AG04450 (cell line): ENCODE results near the gene GNB1L. TPM values are rescaled to one million over a fixed set of nuclear protein-coding genes. Genes with fewer than 3 reads are reported as not detected.

ENCODE experiments used
- CTCF ChIA-PET: fragments of 300-600, 350-600 bp; formaldehyde crosslinking; extraction: SDS; loops from one replicate; lab custom pipeline; 2022; ENCODE audit warnings: antibody characterized with exemption, inconsistent platforms; lab: Charles Lee
- POLR2A ChIA-PET: fragments of 350-600 bp; formaldehyde crosslinking; extraction: SDS; loops from one replicate; lab custom pipeline; 2021; ENCODE audit warnings: antibody characterized with exemption, inconsistent platforms; lab: Yijun Ruan, JAX
- DNase-seq: peaks from one replicate; pipeline ENCODE4 v3.0.0-alpha.2; 2011; ENCODE audit warnings: low read depth, low spot score
- H3K27ac ChIP-seq: one replicate; pipeline ENCODE4 v1.5.1; 2012; ENCODE audit warnings: low read depth, low read length, control low read depth
- H3K27me3 ChIP-seq: one replicate; pipeline ENCODE4 v1.6.0; 2012; ENCODE audit warnings: low read length; ENCODE audit not compliant: control insufficient read depth, insufficient read depth
- H3K4me3 ChIP-seq: 2 replicates; pipeline ENCODE4 v1.5.1; 2011; ENCODE audit warnings: mild to moderate bottlenecking, low read depth, low read length, control low read depth
- H3K9me3 ChIP-seq: 2 replicates; pipeline ENCODE4 v1.5.1; 2012; ENCODE audit warnings: low read length; ENCODE audit not compliant: control insufficient read depth, insufficient read depth
- polyA plus RNA-seq: library from polyadenylated mRNA; depleted of rRNA; stranded (reverse); fragments of >200 nt; gene quantifications from 2 replicates; pipeline ENCODE4 v1.2.3, GENCODE V29; 2011
- TF ChIP-seq, protein P1 (sequence below): IDR thresholded peaks from 2 replicates; pipeline ENCODE4 v1.5.1; 2011; ENCODE audit warnings: low read depth, low read length, control low read depth, inconsistent platforms

The GNB1L gene
- polyA plus RNA-seq, 1 experiment: 1.3 TPM

DNA sequence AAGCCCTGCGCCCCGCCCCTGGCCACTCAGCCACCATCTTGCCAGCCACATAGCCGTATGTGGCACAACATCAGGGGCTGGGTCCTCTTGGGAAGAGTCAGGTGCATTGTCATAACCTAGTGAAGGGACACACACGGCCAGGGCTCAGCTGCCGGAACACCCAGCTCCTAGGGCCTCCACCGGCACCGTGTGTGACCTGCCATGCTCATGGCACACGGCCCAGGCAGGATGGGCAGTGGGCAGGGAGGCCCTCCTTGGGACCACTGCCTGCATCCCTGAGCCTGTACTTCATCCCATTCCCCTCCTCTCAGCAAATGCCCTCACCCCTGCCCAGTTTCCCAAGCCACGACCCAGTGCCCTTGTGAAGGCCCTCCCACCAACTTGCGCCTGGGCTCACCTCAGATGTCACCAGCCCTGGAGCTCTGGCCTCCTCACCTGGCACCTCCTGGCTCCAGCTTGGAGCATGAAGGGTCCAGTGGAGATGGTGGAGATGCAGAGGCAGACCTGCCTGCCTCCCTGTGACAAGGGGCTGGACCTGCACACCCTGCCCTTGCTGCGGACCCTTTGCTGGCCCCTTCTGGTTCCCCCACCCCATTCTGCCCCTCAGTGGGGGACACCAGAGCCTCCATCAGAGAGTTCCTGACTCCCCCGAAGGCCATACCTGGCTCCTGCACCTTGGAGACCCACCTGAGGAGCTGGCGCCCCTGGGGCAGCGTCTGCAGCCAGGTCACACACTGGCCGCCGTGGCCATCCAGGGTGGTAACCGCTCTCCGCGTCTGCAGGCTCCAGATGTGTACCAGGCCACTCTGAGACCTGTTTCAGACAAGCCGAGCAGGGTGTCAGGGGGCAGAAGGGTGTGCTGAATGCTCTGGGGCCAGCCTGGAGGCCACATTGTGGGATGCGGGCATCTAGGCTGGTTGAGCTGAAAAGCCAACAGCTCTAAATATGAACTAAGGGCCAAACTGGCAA, 34.5 kb downstream of the GNB1L start:
- Histone ChIP-seq H3K4me3 (no peak overlapping the region), H3K27me3 (no peaks in the 10 kb centered on the region), H3K9me3 (no peaks in the 10 kb centered on the region; the same call in 1 of the 2 replicates), H3K27ac (no peak overlapping the region)
- no peak for DNase-seq
- TF ChIP-seq, protein P1, sequence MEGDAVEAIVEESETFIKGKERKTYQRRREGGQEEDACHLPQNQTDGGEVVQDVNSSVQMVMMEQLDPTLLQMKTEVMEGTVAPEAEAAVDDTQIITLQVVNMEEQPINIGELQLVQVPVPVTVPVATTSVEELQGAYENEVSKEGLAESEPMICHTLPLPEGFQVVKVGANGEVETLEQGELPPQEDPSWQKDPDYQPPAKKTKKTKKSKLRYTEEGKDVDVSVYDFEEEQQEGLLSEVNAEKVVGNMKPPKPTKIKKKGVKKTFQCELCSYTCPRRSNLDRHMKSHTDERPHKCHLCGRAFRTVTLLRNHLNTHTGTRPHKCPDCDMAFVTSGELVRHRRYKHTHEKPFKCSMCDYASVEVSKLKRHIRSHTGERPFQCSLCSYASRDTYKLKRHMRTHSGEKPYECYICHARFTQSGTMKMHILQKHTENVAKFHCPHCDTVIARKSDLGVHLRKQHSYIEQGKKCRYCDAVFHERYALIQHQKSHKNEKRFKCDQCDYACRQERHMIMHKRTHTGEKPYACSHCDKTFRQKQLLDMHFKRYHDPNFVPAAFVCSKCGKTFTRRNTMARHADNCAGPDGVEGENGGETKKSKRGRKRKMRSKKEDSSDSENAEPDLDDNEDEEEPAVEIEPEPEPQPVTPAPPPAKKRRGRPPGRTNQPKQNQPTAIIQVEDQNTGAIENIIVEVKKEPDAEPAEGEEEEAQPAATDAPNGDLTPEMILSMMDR: no peak
- ChIA-PET POLR2A (no interaction called here), CTCF (interaction anchor here (0.7 kb wide), 1 partner anchor 69 kb away, joined by 3 read pairs; no protein-coding TSS in a partner anchor)

DNA sequence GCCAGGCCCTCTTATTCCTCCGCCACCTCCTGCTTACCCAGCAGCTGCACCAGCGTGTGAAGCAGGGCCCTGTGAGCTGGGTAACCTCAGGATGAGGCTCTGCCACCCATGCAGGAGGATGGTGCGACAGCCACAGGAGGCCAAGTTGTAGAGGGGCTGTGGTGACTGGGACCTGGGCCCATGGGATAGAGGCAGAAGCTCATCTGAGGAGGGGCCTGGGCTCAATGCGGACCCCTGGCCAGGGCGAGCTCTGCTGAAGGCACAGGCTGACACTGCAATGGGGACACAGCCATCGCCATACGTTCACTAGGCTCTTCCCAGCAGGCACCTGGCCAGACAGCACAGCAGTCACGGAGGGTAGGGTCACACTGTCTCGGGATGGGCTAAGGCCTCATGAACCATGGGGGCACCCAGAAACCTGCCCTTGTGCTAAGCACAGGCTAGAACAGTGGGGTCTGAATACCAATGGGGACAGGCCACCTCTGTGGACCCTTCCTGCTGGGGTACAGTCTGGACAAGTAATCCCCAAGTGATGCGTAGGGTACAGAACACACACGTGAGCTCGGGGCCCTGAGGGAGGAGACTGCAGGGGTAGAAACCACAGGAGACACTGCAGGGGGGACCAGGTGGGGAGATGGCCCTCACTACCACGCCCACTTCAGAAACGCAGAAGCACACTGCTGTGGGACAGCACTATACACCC, 35.3 kb downstream of the GNB1L start:
- H3K27ac ChIP-seq: no peak overlapping the region
- no peak overlapping the region for H3K4me3 ChIP-seq
- TF ChIP-seq, protein P1: no peak
- H3K9me3 ChIP-seq: no peaks in the 10 kb centered on the region; the same call in 1 of the 2 replicates
- H3K27me3 ChIP-seq: no peaks in the 10 kb centered on the region
- DNase-seq: no peak
- ChIA-PET POLR2A (no interaction called here), CTCF (no interaction called here)

DNA sequence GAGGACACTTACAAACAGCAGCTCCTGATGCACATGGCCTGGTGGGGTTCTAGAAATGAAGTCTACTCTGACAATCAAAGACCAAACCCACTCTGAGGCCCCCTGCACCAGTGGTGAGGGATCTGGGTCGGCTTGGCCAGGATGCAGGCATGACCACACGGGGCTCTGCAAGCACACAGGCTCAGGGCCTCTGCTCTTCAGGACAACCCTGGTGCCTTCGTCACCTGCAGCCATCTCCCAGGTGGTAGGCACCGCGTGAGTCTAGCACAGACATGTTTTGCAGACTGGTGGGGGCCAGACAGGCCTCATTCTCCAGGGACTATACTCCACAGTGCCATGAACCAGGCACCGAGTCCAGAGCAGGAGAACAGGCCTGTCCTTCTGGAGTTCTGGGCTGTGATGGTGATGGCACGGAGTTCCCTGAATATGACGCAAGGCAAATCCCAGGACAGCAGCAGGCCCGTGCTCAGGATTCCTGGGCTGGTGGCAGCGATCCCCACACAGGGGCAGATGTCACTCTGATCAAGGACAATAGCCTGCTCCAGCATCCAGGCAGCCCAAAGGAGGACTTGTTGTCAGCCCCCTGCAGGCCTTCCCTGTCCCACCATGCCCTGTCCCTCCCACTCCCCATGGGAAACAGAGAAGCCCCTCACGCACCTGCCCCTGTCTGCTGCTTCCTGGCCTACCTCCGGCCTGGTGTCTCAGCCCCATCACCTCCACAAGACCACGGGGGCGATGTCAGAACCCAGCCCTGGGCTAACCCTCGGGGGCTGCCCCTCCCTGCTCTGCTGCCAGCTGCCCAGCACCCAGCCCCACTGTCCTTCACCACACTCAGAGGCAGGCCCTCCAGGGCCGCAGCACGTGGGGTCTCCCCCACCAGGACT, 36.1 kb downstream of the GNB1L start:
- DNase-seq: no peak
- no peak overlapping the region for H3K4me3 ChIP-seq
- ChIA-PET POLR2A (no interaction called here), CTCF (interaction anchor here (0.6 kb wide), 1 partner anchor 41 kb away, joined by 3 read pairs; no protein-coding TSS in a partner anchor)
- no peak overlapping the region for H3K27ac ChIP-seq
- no peaks in the 10 kb centered on the region for H3K27me3 ChIP-seq
- TF ChIP-seq, protein P1: no peak
- H3K9me3 ChIP-seq: no peaks in the 10 kb centered on the region; the same call in 1 of the 2 replicates

DNA sequence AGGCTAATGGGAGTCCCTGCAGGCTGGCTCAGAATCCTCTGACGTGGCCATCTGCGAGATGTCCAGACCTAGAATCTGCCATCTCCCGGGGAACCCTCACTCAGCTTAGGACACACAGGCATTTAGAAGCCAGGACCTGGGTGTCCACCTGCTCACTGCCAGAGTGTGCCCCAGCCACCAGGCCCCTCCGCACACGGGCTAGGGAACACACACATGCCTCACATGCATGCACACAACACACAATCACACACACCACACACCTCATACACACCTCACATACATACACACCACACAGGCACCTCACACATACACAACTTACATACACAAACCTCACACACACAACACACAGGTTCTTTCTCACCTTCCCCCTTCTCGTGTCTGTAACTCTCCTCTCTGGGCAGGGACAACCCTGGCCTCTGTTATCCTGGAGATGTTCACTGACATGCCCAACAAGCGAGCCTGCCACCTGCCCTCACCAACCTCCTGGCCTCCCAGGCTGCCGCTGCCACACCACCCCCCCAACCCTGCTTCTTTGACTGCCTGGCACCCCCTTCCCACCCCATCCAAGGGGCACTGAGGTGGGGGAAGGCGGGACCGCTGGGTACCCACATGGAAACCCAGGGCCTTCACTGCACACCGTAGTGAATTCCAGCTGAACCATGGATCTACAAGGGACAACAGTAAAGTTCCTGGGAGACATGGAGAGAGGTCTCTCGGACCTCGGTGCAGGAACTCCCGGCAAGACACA, 38.1 kb downstream of the GNB1L start:
- POLR2A ChIA-PET: no interaction called here
- no peaks in the 10 kb centered on the region for H3K27me3 ChIP-seq
- CTCF ChIA-PET: no interaction called here
- no peak overlapping the region for H3K4me3 ChIP-seq
- H3K27ac ChIP-seq: no peak overlapping the region
- no peaks in the 10 kb centered on the region for H3K9me3 ChIP-seq
- TF ChIP-seq, protein P1: no peak
- no peak for DNase-seq
